Astrocyte (in vitro differentiated cells and primary cell): ENCODE results near the gene TPD52L2. TPM values are rescaled to one million over a fixed set of nuclear protein-coding genes. Genes with fewer than 3 reads are reported as not detected.

Experiments
- DNase-seq: peaks from one replicate; pipeline ENCODE4 v3.0.0-alpha.2; 2010; ENCODE audit warnings: low read depth
- FAIRE-seq: peaks from 2 replicates; lab custom pipeline; 2011; peaks lifted over from hg19 to GRCh38; lab: Jason Lieb, UNC
- H2AFZ ChIP-seq: 2 replicates; pipeline ENCODE4 v1.6.0; 2012; ENCODE audit warnings: low read depth, low read length, inconsistent platforms
- H3K27ac ChIP-seq: 2 replicates; pipeline ENCODE4 v1.5.1; 2011; ENCODE audit warnings: low read depth, low read length, inconsistent platforms
- H3K27me3 ChIP-seq: 2 replicates; pipeline ENCODE4 v1.6.0; 2011; ENCODE audit warnings: low read length, inconsistent platforms; ENCODE audit not compliant: insufficient read depth
- H3K36me3 ChIP-seq: 2 replicates; pipeline ENCODE4 v1.5.1; 2011; ENCODE audit warnings: low read length, inconsistent platforms; ENCODE audit not compliant: insufficient read depth
- H3K4me1 ChIP-seq: 2 replicates; pipeline ENCODE4 v1.5.1; 2011; ENCODE audit warnings: low read length, inconsistent platforms; ENCODE audit not compliant: insufficient read depth
- H3K4me2 ChIP-seq: 2 replicates; pipeline ENCODE4 v1.6.0; 2012; ENCODE audit warnings: low read length, inconsistent platforms
- H3K4me3 ChIP-seq: 2 replicates; pipeline ENCODE4 v1.5.1; 2011; ENCODE audit warnings: low read depth, mild to moderate bottlenecking, low read length, inconsistent platforms; ENCODE audit not compliant: insufficient read depth
- H3K79me2 ChIP-seq: 2 replicates; pipeline ENCODE4 v1.6.0; 2012; ENCODE audit warnings: mild to moderate bottlenecking, low read length, inconsistent platforms; ENCODE audit not compliant: insufficient read depth
- H3K9ac ChIP-seq: 2 replicates; pipeline ENCODE4 v1.6.0; 2012; ENCODE audit warnings: mild to moderate bottlenecking, low read length, inconsistent platforms
- H3K9me3 ChIP-seq: 2 replicates; pipeline ENCODE4 v1.5.1; 2012; ENCODE audit warnings: low read depth, mild to moderate bottlenecking, low read length, inconsistent platforms; ENCODE audit not compliant: insufficient read depth
- H4K20me1 ChIP-seq: 2 replicates; pipeline ENCODE4 v1.6.0; 2012; ENCODE audit warnings: low read length, inconsistent platforms; ENCODE audit not compliant: insufficient read depth
- H3K27ac Mint-ChIP-seq: one replicate; pipeline ENCODE4 v1.8.0; 2021; ENCODE audit warnings: mild to moderate bottlenecking, mixed read lengths; ENCODE audit not compliant: unreplicated experiment
- H3K27me3 Mint-ChIP-seq: one replicate; pipeline ENCODE4 v1.8.0; 2021; ENCODE audit warnings: low read depth, mixed read lengths; ENCODE audit not compliant: unreplicated experiment
- H3K36me3 Mint-ChIP-seq: one replicate; pipeline ENCODE4 v1.8.0; 2021; ENCODE audit warnings: low read depth, mixed read lengths; ENCODE audit not compliant: unreplicated experiment
- H3K4me1 Mint-ChIP-seq: one replicate; pipeline ENCODE4 v1.8.0; 2021; ENCODE audit warnings: low read depth, mixed read lengths; ENCODE audit not compliant: unreplicated experiment
- H3K4me3 Mint-ChIP-seq: one replicate; pipeline ENCODE4 v1.8.0; 2021; ENCODE audit warnings: mild to moderate bottlenecking, moderate library complexity, mixed read lengths; ENCODE audit not compliant: unreplicated experiment
- H3K9me3 Mint-ChIP-seq: one replicate; pipeline ENCODE4 v1.8.0; 2021; ENCODE audit warnings: mild to moderate bottlenecking, mixed read lengths; ENCODE audit not compliant: unreplicated experiment
- EZH2 ChIP-seq: IDR thresholded peaks from 2 replicates; pipeline ENCODE4 v1.6.1; 2012; ENCODE audit warnings: mild to moderate bottlenecking, low read length, inconsistent platforms; ENCODE audit not compliant: insufficient read depth
- total RNA-seq: library from RNA; stranded (reverse); gene quantifications from 2 replicates; pipeline ENCODE4 v1.2.1, GENCODE V29; 2021
- TF ChIP-seq, protein P1 (sequence below): IDR thresholded peaks from 2 replicates; pipeline ENCODE4 v1.5.1; 2011; ENCODE audit warnings: low read depth, mild to moderate bottlenecking, inconsistent platforms, low read length, moderate library complexity; ENCODE audit not compliant: insufficient read depth

TPD52L2 gene
- total RNA-seq, 1 donor from 2014 or later, result 145 TPM

GRCh38 chr20:63846888-63847236, 18.2 kb upstream of the TPD52L2 start:
- H3K4me3 ChIP-seq, result no peak overlapping the region
- no peak overlapping the region for H3K4me3 Mint-ChIP-seq
- peaks cover 13% of the 10 kb centered on the region for H3K27me3 Mint-ChIP-seq
- no peaks in the 10 kb centered on the region for H3K9me3 Mint-ChIP-seq
- no peak for DNase-seq
- H3K4me2 ChIP-seq, result peak overlapping the region; percentile 61
- TF ChIP-seq, protein P1, sequence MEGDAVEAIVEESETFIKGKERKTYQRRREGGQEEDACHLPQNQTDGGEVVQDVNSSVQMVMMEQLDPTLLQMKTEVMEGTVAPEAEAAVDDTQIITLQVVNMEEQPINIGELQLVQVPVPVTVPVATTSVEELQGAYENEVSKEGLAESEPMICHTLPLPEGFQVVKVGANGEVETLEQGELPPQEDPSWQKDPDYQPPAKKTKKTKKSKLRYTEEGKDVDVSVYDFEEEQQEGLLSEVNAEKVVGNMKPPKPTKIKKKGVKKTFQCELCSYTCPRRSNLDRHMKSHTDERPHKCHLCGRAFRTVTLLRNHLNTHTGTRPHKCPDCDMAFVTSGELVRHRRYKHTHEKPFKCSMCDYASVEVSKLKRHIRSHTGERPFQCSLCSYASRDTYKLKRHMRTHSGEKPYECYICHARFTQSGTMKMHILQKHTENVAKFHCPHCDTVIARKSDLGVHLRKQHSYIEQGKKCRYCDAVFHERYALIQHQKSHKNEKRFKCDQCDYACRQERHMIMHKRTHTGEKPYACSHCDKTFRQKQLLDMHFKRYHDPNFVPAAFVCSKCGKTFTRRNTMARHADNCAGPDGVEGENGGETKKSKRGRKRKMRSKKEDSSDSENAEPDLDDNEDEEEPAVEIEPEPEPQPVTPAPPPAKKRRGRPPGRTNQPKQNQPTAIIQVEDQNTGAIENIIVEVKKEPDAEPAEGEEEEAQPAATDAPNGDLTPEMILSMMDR, result no peak
- TF ChIP-seq EZH2, result no peak
- H3K27ac Mint-ChIP-seq, result no peak overlapping the region
- H3K79me2 ChIP-seq, result no peaks in the 10 kb centered on the region
- H3K36me3 Mint-ChIP-seq, result no peaks in the 10 kb centered on the region
- H4K20me1 ChIP-seq, result no peaks in the 10 kb centered on the region
- H2AFZ ChIP-seq, result peak overlapping the region; percentile 70
- no peak for FAIRE-seq
- H3K4me1 ChIP-seq, result peaks cover 20% of the 10 kb centered on the region
- no peaks in the 10 kb centered on the region for H3K27me3 ChIP-seq
- H3K9ac ChIP-seq, result peak overlapping the region; percentile 59
- no peaks in the 10 kb centered on the region for H3K9me3 ChIP-seq
- no peaks in the 10 kb centered on the region for H3K36me3 ChIP-seq
- no peak overlapping the region for H3K27ac ChIP-seq
- H3K4me1 Mint-ChIP-seq, result peaks cover 2% of the 10 kb centered on the region

DNA sequence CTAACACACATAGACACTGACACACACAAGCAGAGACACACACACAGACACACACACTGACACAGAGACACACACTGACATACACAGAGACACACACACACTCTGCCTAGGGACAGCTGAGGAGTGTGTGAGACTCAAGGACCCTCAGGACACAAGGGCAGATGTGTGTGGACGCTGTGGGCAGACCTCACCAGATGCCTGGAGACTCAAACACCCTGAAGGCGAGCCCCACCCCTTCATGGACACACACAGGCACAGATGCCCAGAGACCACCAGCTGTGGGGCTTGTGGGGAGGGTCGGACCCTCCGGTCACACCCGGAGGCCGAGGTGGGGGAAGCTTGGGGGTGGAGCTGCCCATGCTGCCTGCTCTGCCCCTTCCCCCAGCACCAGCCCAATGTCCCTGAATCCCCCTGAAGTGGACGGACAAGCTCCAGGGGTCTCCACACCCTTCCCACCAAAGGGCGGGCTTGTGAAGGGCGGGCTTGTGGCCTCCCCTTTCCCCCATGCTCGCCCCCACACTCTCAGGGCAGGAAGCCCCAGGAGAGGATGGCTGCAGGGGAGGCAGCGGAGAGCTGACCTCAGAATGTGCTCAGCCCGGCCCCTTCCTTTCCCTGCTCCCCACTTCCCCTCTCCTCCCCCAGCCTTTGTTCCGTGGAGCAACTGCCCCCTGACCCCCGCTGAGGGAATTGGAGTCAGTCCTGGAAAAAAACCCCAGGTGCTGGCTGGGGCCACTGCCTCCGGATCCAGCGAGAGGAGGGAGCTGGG, 17.6 kb upstream of the TPD52L2 start:
- Mint-ChIP-seq H3K4me3 (no peak overlapping the region), H3K36me3 (no peaks in the 10 kb centered on the region), H3K27ac (no peak overlapping the region), H3K4me1 (peaks cover 2% of the 10 kb centered on the region), H3K9me3 (no peaks in the 10 kb centered on the region), H3K27me3 (peaks cover 9% of the 10 kb centered on the region)
- Histone ChIP-seq H4K20me1 (no peaks in the 10 kb centered on the region), H3K4me3 (no peak overlapping the region), H3K4me1 (peaks cover 20% of the 10 kb centered on the region), H3K9ac (peak overlapping the region; percentile 59), H3K27ac (no peak overlapping the region), H3K27me3 (no peaks in the 10 kb centered on the region), H3K9me3 (no peaks in the 10 kb centered on the region), H3K36me3 (no peaks in the 10 kb centered on the region), H2AFZ (peak overlapping the region; percentile 70), H3K4me2 (peak overlapping the region; percentile 61), H3K79me2 (no peaks in the 10 kb centered on the region)
- DNase-seq (no peak), FAIRE-seq (no peak)
- TF ChIP-seq EZH2, result no peak
- TF ChIP-seq, protein P1, result no peak
